Measurements from ENCODE around the gene COMMD9.

- TF ChIP-seq CTCF (conservative IDR thresholded peaks at IDR 0.05; ENCODE audit: low read depth, low read length) (no peak), EZH2phosphoT487 (IDR thresholded peaks at IDR 0.05; ENCODE audit: borderline replicate concordance, low read length) (no peak), EZH2 (IDR thresholded peaks at IDR 0.05; ENCODE audit: low read length, unreplicated experiment) (no peak)
Measured at GRCh38 chr11:36295926-36296325, 6.7 kb upstream of the COMMD9 start, which contains the start of gene PRR5L.
